H1 (cell line): ENCODE data around the gene BBS9. TPM values are rescaled to one million over a fixed set of nuclear protein-coding genes. Genes with fewer than 3 reads are reported as not detected.

Experiments used
- CBX8 ChIP-seq: fragments of 300-800, 300-1000 bp; sonication (generic); IDR thresholded peaks from 2 replicates; pipeline ENCODE4 v1.7.1; 2016; ENCODE audit warnings: low read depth, low read length, borderline replicate concordance
- CREB1 ChIP-seq: IDR thresholded peaks from 2 replicates; pipeline ENCODE4 v1.6.1; 2012; ENCODE audit warnings: inconsistent platforms
- HDAC2 ChIP-seq, 2 experiments: fragments of 300-600 bp in 1 of 2; sonication (generic) in 1 of 2; IDR thresholded peaks; 2 replicates each; pipeline ENCODE4 v1.6.1; 2011 to 2012; ENCODE audit warnings: low read depth in 2 of 2, low read length in 2 of 2, mild to moderate bottlenecking in 2 of 2, moderate library complexity in 2 of 2, borderline replicate concordance in 1 of 2, inconsistent platforms in 1 of 2
- KDM4A ChIP-seq: IDR thresholded peaks from one replicate; pipeline ENCODE4 v1.7.1; 2012; ENCODE audit warnings: low read depth, mild to moderate bottlenecking, moderate library complexity, low read length, inconsistent platforms; ENCODE audit not compliant: severe bottlenecking
- polyA plus RNA-seq, 7 experiments: library from polyadenylated mRNA; depleted of rRNA in 3 of 7; stranded (reverse) in 5 of 7; unstranded in 2 of 7; fragments of >200 nt in 5 of 7; fragments of 200-250 nt in 2 of 7; gene quantifications; 1 replicate in 5 of 7; 2 replicates in 1 of 7; 4 replicates in 1 of 7; pipeline versions ENCODE4 v1.2.1 to v1.2.3, GENCODE V29; 2011 to 2013; ENCODE audit warnings: missing spikeins in 2 of 7, mixed read lengths in 2 of 7
- total RNA-seq: library from RNA; stranded (reverse); fragmentation: NEBNext Ultra II Directional; extraction: Animal tissue kit (Norgen Biotek cat#: 25700); gene quantifications from 2 replicates; pipeline ENCODE4 v1.2.1, GENCODE V29; 2021

Gene BBS9
- total and polyA plus RNA-seq, 2 of the 8 experiments (the other 6 are each of a cell fraction or from before 2014, with no cell fraction given): 22.3 to 37.0 TPM

GRCh38 chr7:33087356-33087755, 42.0 kb upstream of the BBS9 start (continued):
- TF ChIP-seq KDM4A (no peak), HDAC2 (IDR thresholded peaks at IDR 0.05; ENCODE audit: borderline replicate concordance in 1 of 2, low read depth in 2 of 2, low read length in 2 of 2) (no peak), CBX8 (no peak), CREB1 (no peak)
